Measurements from ENCODE around the gene XPC.

DNA sequence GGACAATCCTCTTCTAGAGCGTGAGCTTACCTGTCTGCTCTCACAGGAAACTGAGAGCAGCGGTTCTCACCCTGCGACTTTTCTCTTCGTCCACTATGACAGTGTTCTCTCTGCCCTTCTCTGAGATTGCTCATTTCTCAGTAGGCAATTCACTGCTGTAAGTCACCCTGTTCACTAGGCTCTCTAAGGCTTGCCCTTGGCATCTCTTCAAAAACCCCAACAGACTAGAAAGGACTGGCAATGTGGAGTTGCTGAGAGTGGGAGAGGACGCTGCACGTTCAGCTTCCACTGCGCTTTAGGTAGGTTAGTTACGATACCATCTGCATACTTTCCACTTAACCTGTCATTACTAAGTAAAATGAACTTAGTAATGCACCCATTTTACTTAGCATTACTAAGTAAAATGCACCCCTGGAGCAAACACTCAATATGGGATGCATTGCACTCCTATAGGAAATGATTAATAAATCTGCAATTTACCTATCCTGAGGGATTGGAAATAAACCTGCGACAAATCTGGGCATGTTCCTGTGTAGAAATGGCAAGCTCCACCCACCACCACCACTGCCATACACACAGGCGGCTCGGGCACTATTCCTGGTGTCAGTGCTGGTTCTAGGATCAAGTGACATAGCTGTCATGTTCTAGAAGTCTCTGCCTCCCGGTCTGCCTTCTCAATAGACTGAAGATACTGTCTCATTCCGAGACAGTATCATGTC lies 21.4 kb downstream of the XPC start:
- TF ChIP-seq, protein P1, sequence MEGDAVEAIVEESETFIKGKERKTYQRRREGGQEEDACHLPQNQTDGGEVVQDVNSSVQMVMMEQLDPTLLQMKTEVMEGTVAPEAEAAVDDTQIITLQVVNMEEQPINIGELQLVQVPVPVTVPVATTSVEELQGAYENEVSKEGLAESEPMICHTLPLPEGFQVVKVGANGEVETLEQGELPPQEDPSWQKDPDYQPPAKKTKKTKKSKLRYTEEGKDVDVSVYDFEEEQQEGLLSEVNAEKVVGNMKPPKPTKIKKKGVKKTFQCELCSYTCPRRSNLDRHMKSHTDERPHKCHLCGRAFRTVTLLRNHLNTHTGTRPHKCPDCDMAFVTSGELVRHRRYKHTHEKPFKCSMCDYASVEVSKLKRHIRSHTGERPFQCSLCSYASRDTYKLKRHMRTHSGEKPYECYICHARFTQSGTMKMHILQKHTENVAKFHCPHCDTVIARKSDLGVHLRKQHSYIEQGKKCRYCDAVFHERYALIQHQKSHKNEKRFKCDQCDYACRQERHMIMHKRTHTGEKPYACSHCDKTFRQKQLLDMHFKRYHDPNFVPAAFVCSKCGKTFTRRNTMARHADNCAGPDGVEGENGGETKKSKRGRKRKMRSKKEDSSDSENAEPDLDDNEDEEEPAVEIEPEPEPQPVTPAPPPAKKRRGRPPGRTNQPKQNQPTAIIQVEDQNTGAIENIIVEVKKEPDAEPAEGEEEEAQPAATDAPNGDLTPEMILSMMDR (IDR thresholded peaks at IDR 0.05): no peak
- no peak for TF ChIP-seq POLR2A (IDR thresholded peaks at IDR 0.05)
- TF ChIP-seq POLR2AphosphoS5 (IDR thresholded peaks at IDR 0.05): no peak
